Peyer's patch (tissue), 4 donors: ENCODE measurements around the gene BLOC1S5. TPM values are rescaled to one million over a fixed set of nuclear protein-coding genes. Genes with fewer than 3 reads are reported as not detected.

Experiments used
- DNase-seq, 3 donors: peaks; one replicate each; pipeline ENCODE4 v3.0.0-alpha.2; 2017 to 2019
- H3K27ac ChIP-seq, 4 donors: fragments of 200-600 bp; sonication (generic); one replicate each; pipeline ENCODE4 v1.5.1; 2016 to 2019
- H3K27me3 ChIP-seq, 2 donors: fragments of 200-600 bp; sonication (generic); one replicate each; pipeline ENCODE4 v1.5.1; 2019
- H3K36me3 ChIP-seq, 3 donors: fragments of 200-600 bp; sonication (generic); one replicate each; pipeline ENCODE4 v1.5.1; 2016 to 2019
- H3K4me1 ChIP-seq, 4 donors: fragments of 200-600 bp; sonication (generic); one replicate each; pipeline ENCODE4 v1.5.1; 2016 to 2019
- H3K4me3 ChIP-seq, 4 donors: fragments of 200-600 bp; sonication (generic); 1 replicate in 3 of 4; 2 replicates in 1 of 4; pipeline ENCODE4 v1.5.1; 2016 to 2019; ENCODE audit warnings: mild to moderate bottlenecking in 1 of 4
- H3K9me3 ChIP-seq, 4 donors: fragments of 200-600 bp; sonication (generic); one replicate each; pipeline ENCODE4 v1.5.1; 2016 to 2019; ENCODE audit warnings: mild to moderate bottlenecking in 1 of 4
- POLR2A ChIP-seq, 2 donors: fragments of 450-650 bp; IDR thresholded peaks; one replicate each; pipeline ENCODE4 v1.5.1; 2017; ENCODE audit warnings: antibody characterized with exemption in 2 of 2, mild to moderate bottlenecking in 2 of 2, moderate library complexity in 2 of 2
- total RNA-seq, 4 donors: library from RNA; depleted of rRNA; stranded (reverse); fragments of >200 nt; gene quantifications; one replicate each; pipeline ENCODE4 v1.1.0, GENCODE V29; 2016
- TF ChIP-seq, protein P1 (sequence below), 6 experiments: fragments of 450-650 bp in 4 of 6; fragments of 200-600 bp in 2 of 6; sonication (generic) in 1 of 6; IDR thresholded peaks; one replicate each; pipeline ENCODE4 v1.5.1; 2017 to 2019; ENCODE audit warnings: antibody characterized with exemption in 6 of 6, mild to moderate bottlenecking in 3 of 6, moderate library complexity in 1 of 6

Gene BLOC1S5
- total RNA-seq, 4 donors from 2014 or later, result 4.6 to 11.6 (median 8.7) TPM

DNA sequence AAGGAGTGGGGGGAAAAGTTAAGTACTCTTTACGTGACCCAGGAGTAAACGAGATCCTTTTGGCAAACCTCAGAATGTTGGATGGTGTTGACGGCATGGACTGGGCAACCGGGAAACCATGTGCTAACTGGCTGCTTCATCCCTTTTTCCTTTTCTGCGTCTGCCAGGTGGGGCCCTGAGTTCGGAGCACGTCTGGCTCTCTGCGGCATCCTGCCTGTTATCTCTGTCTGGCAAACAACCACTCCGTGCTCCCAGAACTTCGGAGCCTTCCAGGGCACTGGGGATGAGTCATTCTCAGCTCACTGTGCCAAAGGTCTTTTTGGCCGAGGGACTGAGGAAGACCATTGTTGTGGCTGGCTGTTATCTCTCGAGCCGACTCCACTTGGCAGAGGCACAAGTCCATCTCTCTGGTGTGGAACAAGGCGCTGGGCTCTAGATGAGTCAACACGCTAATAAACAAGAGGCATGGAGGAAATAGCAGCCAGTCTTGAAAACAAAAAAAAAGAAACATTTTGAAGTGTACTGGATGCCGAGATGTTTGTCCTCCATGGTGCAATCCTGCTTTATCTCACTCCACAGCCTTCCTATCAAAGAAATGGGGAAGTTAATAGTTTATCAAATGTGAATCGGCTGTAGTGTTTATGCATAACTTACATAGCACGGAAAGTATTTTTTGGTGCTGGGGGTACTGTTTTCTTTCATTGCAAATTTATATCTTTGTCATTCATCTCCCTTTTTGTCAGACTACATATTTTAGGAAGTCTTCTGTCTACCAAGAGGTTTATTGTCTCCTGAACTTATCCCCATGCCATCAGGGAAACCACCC, 89.0 kb downstream of the BLOC1S5 start:
- Histone ChIP-seq H3K4me3 (peak overlapping the region in 1 of 4 donors; percentile 22), H3K4me1 (peaks cover 0 to 19% (median 3%) of the 10 kb centered on the region in 4 donors), H3K9me3 (peaks cover 0 to 2% (median 0%) of the 10 kb centered on the region in 4 donors), H3K36me3 (no peaks in the 10 kb centered on the region), H3K27ac (peak overlapping the region in 2 of 4 donors; percentile 26 to 72), H3K27me3 (no peaks in the 10 kb centered on the region)
- TF ChIP-seq, protein P1, sequence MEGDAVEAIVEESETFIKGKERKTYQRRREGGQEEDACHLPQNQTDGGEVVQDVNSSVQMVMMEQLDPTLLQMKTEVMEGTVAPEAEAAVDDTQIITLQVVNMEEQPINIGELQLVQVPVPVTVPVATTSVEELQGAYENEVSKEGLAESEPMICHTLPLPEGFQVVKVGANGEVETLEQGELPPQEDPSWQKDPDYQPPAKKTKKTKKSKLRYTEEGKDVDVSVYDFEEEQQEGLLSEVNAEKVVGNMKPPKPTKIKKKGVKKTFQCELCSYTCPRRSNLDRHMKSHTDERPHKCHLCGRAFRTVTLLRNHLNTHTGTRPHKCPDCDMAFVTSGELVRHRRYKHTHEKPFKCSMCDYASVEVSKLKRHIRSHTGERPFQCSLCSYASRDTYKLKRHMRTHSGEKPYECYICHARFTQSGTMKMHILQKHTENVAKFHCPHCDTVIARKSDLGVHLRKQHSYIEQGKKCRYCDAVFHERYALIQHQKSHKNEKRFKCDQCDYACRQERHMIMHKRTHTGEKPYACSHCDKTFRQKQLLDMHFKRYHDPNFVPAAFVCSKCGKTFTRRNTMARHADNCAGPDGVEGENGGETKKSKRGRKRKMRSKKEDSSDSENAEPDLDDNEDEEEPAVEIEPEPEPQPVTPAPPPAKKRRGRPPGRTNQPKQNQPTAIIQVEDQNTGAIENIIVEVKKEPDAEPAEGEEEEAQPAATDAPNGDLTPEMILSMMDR (IDR thresholded peaks at IDR 0.05), result no peak
- TF ChIP-seq POLR2A (IDR thresholded peaks at IDR 0.05), result no peak
- peak; percentile 34 to 92 (median 85) for DNase-seq

DNA sequence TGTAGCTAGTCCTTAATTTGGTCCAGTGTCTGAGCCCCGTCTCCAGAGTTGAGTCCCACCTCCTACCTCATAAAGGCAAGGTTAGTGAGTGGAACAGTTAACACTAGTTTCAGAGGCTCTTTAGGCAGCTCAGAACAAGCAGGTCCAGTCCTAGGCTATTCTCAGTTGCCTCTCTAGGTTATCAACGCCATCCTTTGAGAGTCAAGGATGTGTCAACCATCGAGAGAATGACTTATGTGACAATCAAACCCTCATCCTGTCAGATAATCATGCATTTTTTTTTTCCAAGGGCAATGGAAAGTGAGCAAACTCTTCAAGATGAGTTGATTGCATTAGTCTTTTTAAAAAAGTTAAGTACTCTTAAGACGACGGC, 89.6 kb downstream of the BLOC1S5 start:
- Histone ChIP-seq H3K27ac (peak overlapping the region in 2 of 4 donors; percentile 7 to 72), H3K36me3 (no peaks in the 10 kb centered on the region), H3K4me1 (peaks cover 0 to 19% (median 3%) of the 10 kb centered on the region in 4 donors), H3K9me3 (peaks cover 0 to 6% (median 0%) of the 10 kb centered on the region in 4 donors), H3K27me3 (no peaks in the 10 kb centered on the region), H3K4me3 (no peak overlapping the region)
- TF ChIP-seq, protein P1 (IDR thresholded peaks at IDR 0.05), result no peak
- no peak for TF ChIP-seq POLR2A (IDR thresholded peaks at IDR 0.05)
- DNase-seq, result no peak

DNA sequence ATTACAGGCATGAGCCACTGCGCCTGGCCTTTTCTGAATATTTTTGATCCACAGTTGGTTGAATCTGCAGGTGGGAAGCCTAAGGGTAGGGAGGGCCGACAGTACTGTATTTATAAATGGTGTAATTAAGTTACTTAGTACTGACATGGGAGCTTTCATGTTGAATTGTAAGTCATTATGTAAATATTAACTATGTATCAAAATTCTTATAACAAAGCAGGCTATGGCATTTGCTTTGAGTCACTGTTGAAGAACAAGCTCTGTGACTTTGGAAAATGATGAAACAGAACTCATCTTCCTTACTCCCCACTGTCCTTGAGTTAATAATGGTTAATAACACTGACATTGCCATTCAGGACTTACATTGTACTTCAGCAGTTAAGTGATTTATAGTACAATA, 90.6 kb downstream of the BLOC1S5 start:
- Histone ChIP-seq H3K27me3 (no peaks in the 10 kb centered on the region), H3K36me3 (no peaks in the 10 kb centered on the region), H3K27ac (no peak overlapping the region), H3K4me1 (peaks cover 0 to 19% (median 3%) of the 10 kb centered on the region in 4 donors), H3K4me3 (no peak overlapping the region), H3K9me3 (peaks cover 0 to 6% (median 0%) of the 10 kb centered on the region in 4 donors)
- TF ChIP-seq, protein P1 (IDR thresholded peaks at IDR 0.05), result no peak
- DNase-seq, result no peak

DNA sequence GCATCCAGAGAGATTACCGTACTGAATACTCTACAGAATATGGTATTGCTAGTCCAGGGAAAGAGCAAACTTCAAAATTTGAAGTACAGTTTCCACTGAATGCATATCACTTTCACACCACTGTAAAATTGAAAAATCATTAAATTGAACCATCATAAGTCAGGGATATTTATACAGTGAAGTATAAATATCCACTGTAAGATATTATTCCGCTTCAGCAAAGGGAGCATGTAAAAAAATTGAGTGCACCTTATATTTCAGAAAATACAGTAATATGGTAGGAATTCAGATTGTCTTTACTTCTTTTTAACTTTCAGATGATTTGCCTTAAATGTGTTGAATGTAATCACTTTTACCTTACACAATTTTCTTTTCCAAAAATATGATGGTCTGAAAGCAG, 92.7 kb downstream of the BLOC1S5 start:
- no peak for DNase-seq
- TF ChIP-seq POLR2A (IDR thresholded peaks at IDR 0.05), result no peak
- TF ChIP-seq, protein P1 (IDR thresholded peaks at IDR 0.05), result no peak
- no peaks in the 10 kb centered on the region for H3K36me3 ChIP-seq
- H3K27me3 ChIP-seq, result no peaks in the 10 kb centered on the region
- H3K9me3 ChIP-seq, result peaks cover 0 to 6% (median 0%) of the 10 kb centered on the region in 4 donors
- no peak overlapping the region for H3K4me3 ChIP-seq
- H3K4me1 ChIP-seq, result peaks cover 0 to 18% (median 3%) of the 10 kb centered on the region in 4 donors
- no peak overlapping the region for H3K27ac ChIP-seq

DNA sequence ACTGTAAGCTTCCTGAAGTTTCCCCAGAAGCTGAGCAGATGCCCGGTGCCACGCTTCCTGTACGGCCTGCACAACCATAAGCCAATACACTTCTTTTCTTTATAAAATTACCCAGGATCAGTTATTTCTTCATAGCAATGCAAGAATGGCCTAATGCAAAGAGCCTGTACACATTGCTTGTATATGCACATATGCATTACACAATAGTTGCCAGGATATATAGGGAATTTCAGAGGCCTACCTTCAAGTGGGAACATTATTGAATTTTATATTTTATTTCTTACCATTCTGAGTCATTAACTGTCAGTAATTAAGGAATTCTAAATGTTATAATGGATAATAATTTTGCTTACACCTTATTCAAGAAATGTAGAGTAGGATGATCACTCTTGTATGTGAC, 93.6 kb downstream of the BLOC1S5 start:
- no peak for DNase-seq
- Histone ChIP-seq H3K27ac (no peak overlapping the region), H3K36me3 (no peaks in the 10 kb centered on the region), H3K4me1 (peaks cover 0 to 9% (median under 1%) of the 10 kb centered on the region in 4 donors), H3K9me3 (peaks cover 0 to 6% (median 0%) of the 10 kb centered on the region in 4 donors), H3K27me3 (no peaks in the 10 kb centered on the region), H3K4me3 (no peak overlapping the region)
- TF ChIP-seq POLR2A (IDR thresholded peaks at IDR 0.05), result no peak
- TF ChIP-seq, protein P1 (IDR thresholded peaks at IDR 0.05), result no peak

Other genes starting within 250 kb of the BLOC1S5 start
- gene TXNDC5, start 153.6 kb downstream of the BLOC1S5 start, total RNA-seq, result 100 to 1,000 TPM in 1 of 4 donors, 10 to 100 TPM in 3; 61.7 to 131 (median 87.3) TPM
- gene EEF1E1, start 38.2 kb upstream of the BLOC1S5 start, total RNA-seq, result 10 to 100 TPM in 3 of 4 donors, 1 to 10 TPM in 1; 6.2 to 70.1 (median 17.0) TPM